IMR-90 (cell line): ENCODE results near the gene MYO1F. TPM values are rescaled to one million over a fixed set of nuclear protein-coding genes. Genes with fewer than 3 reads are reported as not detected.

Source experiments
- ATAC-seq: fragments of 200-7000 bp; cut with Tn5 transposase; 2 replicates; pipeline ENCODE4 v1.9.1; 2020; ENCODE audit warnings: low read depth, mild to moderate bottlenecking, moderate library complexity
- BruUV-seq: library from RNA; stranded (reverse); fragments of 400-500 nt; replicated peaks from 2 replicates; lab custom pipeline; 2021; lab: Mats Ljungman, UMichigan
- CTCF ChIA-PET: fragments of 300-600 bp; formaldehyde crosslinking; extraction: SDS; loops from one replicate; lab custom pipeline; 2021; ENCODE audit warnings: antibody characterized with exemption; lab: Yijun Ruan, JAX
- POLR2A ChIA-PET: fragments of 300-600 bp; sonication (Branson Sonifier 250); formaldehyde crosslinking; loops from one replicate; lab custom pipeline; 2022; ENCODE audit warnings: antibody characterized with exemption; ENCODE audit not compliant: unreplicated experiment; lab: Charles Lee
- DNase-seq: peaks from one replicate; pipeline ENCODE4 v3.0.0; 2013
- H2AFZ ChIP-seq: replicated peaks from 2 replicates; pipeline ENCODE3; 2013; ENCODE audit warnings: low read length, mild to moderate bottlenecking; ENCODE audit not compliant: poor library complexity
- H2AK5ac ChIP-seq: 2 replicates; pipeline ENCODE4 v1.6.1; 2013; ENCODE audit warnings: low read depth, low read length, inconsistent platforms
- H2AK9ac ChIP-seq: replicated peaks from 2 replicates; pipeline ENCODE3; 2013; ENCODE audit warnings: mild to moderate bottlenecking, low read depth, low read length, moderate library complexity; ENCODE audit not compliant: poor library complexity
- H2BK120ac ChIP-seq: 2 replicates; pipeline ENCODE4 v1.6.1; 2013; ENCODE audit warnings: low read depth, low read length, inconsistent platforms
- H2BK15ac ChIP-seq: 3 replicates; pipeline ENCODE4 v1.6.1; 2013; ENCODE audit warnings: low read depth, low read length, inconsistent platforms
- H2BK20ac ChIP-seq: 2 replicates; pipeline ENCODE4 v1.6.1; 2013; ENCODE audit warnings: low read depth, mild to moderate bottlenecking, inconsistent platforms, low read length, moderate library complexity
- H2BK5ac ChIP-seq: 2 replicates; pipeline ENCODE4 v1.6.1; 2013; ENCODE audit warnings: mild to moderate bottlenecking, low read depth, low read length, inconsistent platforms; ENCODE audit not compliant: poor library complexity, severe bottlenecking
- H3K14ac ChIP-seq: replicated peaks from 2 replicates; pipeline ENCODE4 v1.6.1; 2013; ENCODE audit warnings: low read depth, low read length, inconsistent platforms
- H3K18ac ChIP-seq: 2 replicates; pipeline ENCODE4 v1.6.1; 2013; ENCODE audit warnings: low read depth, low read length, control low read depth
- H3K23ac ChIP-seq: 2 replicates; pipeline ENCODE4 v1.6.1; 2013; ENCODE audit warnings: low read depth, low read length, inconsistent platforms
- H3K27ac ChIP-seq: 2 replicates; pipeline ENCODE4 v1.5.1; 2013; ENCODE audit warnings: mild to moderate bottlenecking, control low read depth, low read length; ENCODE audit not compliant: insufficient read depth
- H3K27me3 ChIP-seq: 2 replicates; pipeline ENCODE4 v1.6.1; 2013; ENCODE audit warnings: low read length; ENCODE audit not compliant: control insufficient read depth, insufficient read depth
- H3K36me3 ChIP-seq: 2 replicates; pipeline ENCODE4 v1.6.1; 2013; ENCODE audit warnings: low read length, mixed read lengths; ENCODE audit not compliant: control insufficient read depth, insufficient read depth
- H3K4ac ChIP-seq: 2 replicates; pipeline ENCODE4 v1.6.1; 2013; ENCODE audit warnings: low read depth, low read length, inconsistent platforms
- H3K4me1 ChIP-seq: 2 replicates; pipeline ENCODE4 v1.6.1; 2013; ENCODE audit warnings: low read length, mixed read lengths; ENCODE audit not compliant: control insufficient read depth, insufficient read depth
- H3K4me2 ChIP-seq: 2 replicates; pipeline ENCODE4 v1.6.1; 2013; ENCODE audit warnings: low read depth, mild to moderate bottlenecking, control low read depth, low read length, moderate library complexity
- H3K4me3 ChIP-seq: 2 replicates; pipeline ENCODE4 v1.5.1; 2013; ENCODE audit warnings: low read depth, mild to moderate bottlenecking, control low read depth, low read length, moderate library complexity; ENCODE audit not compliant: insufficient read depth
- H3K56ac ChIP-seq: 2 replicates; pipeline ENCODE4 v1.6.1; 2013; ENCODE audit warnings: low read length, inconsistent platforms; ENCODE audit not compliant: insufficient read depth; ENCODE audit errors: extremely low read depth
- H3K79me1 ChIP-seq, 2 experiments: 2 replicates each; pipeline ENCODE4 v1.6.1; 2013; ENCODE audit warnings: low read length in 2 of 2, inconsistent platforms in 1 of 2, low read depth in 1 of 2
- H3K9ac ChIP-seq: 2 replicates; pipeline ENCODE4 v1.6.1; 2013; ENCODE audit warnings: low read depth, low read length, control low read depth
- H3K9me1 ChIP-seq: 2 replicates; pipeline ENCODE4 v1.6.1; 2013; ENCODE audit warnings: low read length, inconsistent platforms; ENCODE audit not compliant: insufficient read depth
- H3K9me3 ChIP-seq: 2 replicates; pipeline ENCODE4 v1.6.1; 2013; ENCODE audit warnings: low read length; ENCODE audit not compliant: control insufficient read depth, insufficient read depth
- H4K20me1 ChIP-seq: 2 replicates; pipeline ENCODE4 v1.6.1; 2013; ENCODE audit warnings: low read length, inconsistent platforms; ENCODE audit not compliant: insufficient read depth
- H4K5ac ChIP-seq: 2 replicates; pipeline ENCODE4 v1.6.1; 2013; ENCODE audit warnings: mild to moderate bottlenecking, low read depth, low read length, control low read depth
- H4K8ac ChIP-seq, 2 experiments: 2 replicates each; pipeline ENCODE4 v1.6.1; 2013; ENCODE audit warnings: low read depth in 2 of 2, low read length in 2 of 2, control low read depth in 1 of 2, inconsistent platforms in 1 of 2
- H4K91ac ChIP-seq: 2 replicates; pipeline ENCODE4 v1.6.1; 2013; ENCODE audit warnings: low read depth, low read length, inconsistent platforms; ENCODE audit not compliant: insufficient read depth
- BHLHE40 ChIP-seq: fragments of 150-350 bp; IDR thresholded peaks from 2 replicates; pipeline ENCODE4 v1.6.1; 2016; ENCODE audit warnings: mild to moderate bottlenecking, low read depth, low read length
- CTCF ChIP-seq: conservative IDR thresholded peaks from 2 replicates; pipeline ENCODE4 v1.5.1; 2012; ENCODE audit warnings: mild to moderate bottlenecking, low read depth, low read length, improper control_type of control experiment
- MAZ ChIP-seq: IDR thresholded peaks from 2 replicates; pipeline ENCODE4 v1.6.1; 2012; ENCODE audit warnings: low read depth, mild to moderate bottlenecking, low read length, improper control_type of control experiment, moderate library complexity, borderline replicate concordance
- MXI1 ChIP-seq: IDR thresholded peaks from 2 replicates; pipeline ENCODE4 v1.6.1; 2012; ENCODE audit warnings: low read depth, mild to moderate bottlenecking, low read length, moderate library complexity, borderline replicate concordance
- NFE2L2 ChIP-seq: fragments of 150-350 bp; IDR thresholded peaks from 2 replicates; pipeline ENCODE4 v1.6.1; 2016; ENCODE audit warnings: low read depth, mild to moderate bottlenecking, low read length
- POLR2A ChIP-seq: IDR thresholded peaks from 2 replicates; pipeline ENCODE4 v1.6.1; 2012; ENCODE audit warnings: mild to moderate bottlenecking, low read depth, low read length
- RAD21 ChIP-seq: IDR thresholded peaks from 2 replicates; pipeline ENCODE4 v1.6.1; 2012; ENCODE audit warnings: low read length, improper control_type of control experiment
- RCOR1 ChIP-seq: IDR thresholded peaks from 2 replicates; pipeline ENCODE4 v1.6.1; 2012; ENCODE audit warnings: mild to moderate bottlenecking, low read length, improper control_type of control experiment; ENCODE audit not compliant: insufficient replicate concordance
- RFX5 ChIP-seq: IDR thresholded peaks from 2 replicates; pipeline ENCODE4 v1.8.0; 2012; ENCODE audit warnings: low read depth, mild to moderate bottlenecking, low read length, moderate library complexity
- SMC3 ChIP-seq: fragments of 150-350 bp; IDR thresholded peaks from 2 replicates; pipeline ENCODE4 v1.6.1; 2016; ENCODE audit warnings: low read depth, mild to moderate bottlenecking, antibody characterized with exemption, low read length, moderate library complexity
- WGBS, 2 experiments: methylation state at CpG; one replicate each; pipeline versions ENCODE4 v1.1.5 to v1.1.7; 2013; ENCODE audit warnings: missing lambda C conversion rate in 2 of 2; ENCODE audit not compliant: insufficient read length in 1 of 2; ENCODE audit errors: extremely low coverage in 2 of 2; 5-methylcytosine and 5-hydroxymethylcytosine counted together
- dilution Hi-C: fragments of 300-500 bp; cut with HindIII; formaldehyde crosslinking; loops from one replicate; pipeline ENCODE4 v1.14.3; 2018; ENCODE audit warnings: low sequenced_read_pairs; ENCODE audit not compliant: unreplicated experiment
- in situ Hi-C: fragments of 300-500 bp; cut with MboI; formaldehyde crosslinking; loops from 3 replicates; pipeline ENCODE4 v1.14.3; 2019; ENCODE audit warnings: low sequenced_read_pairs, inconsistent platforms, mixed read lengths
- intact Hi-C: fragments of 100-400 bp; cut with micrococcal nuclease; formaldehyde crosslinking; loops from 2 replicates; pipeline ENCODE4 v1.10.0; 2022
- polyA plus RNA-seq, 3 experiments: library from polyadenylated mRNA; depleted of rRNA; stranded (reverse); fragments of >200 nt; gene quantifications; 2 replicates each; pipeline ENCODE4 v1.2.3, GENCODE V29; 2012; ENCODE audit warnings: low replicate concordance in 1 of 3
- total RNA-seq: library from RNA; depleted of rRNA; stranded (reverse); fragments of >200 nt; gene quantifications from 2 replicates; pipeline ENCODE4 v1.2.3, GENCODE V29; 2012
- TF ChIP-seq, protein P1 (sequence below): fragments of 150-350 bp; IDR thresholded peaks from 2 replicates; pipeline ENCODE4 v1.6.1; 2016; ENCODE audit warnings: low read depth, mild to moderate bottlenecking, low read length, moderate library complexity, borderline replicate concordance

MYO1F gene
- total and polyA plus RNA-seq, 2 of the 4 experiments (the other 2 are of a cell fraction): 0.14 to 0.18 TPM

DNA sequence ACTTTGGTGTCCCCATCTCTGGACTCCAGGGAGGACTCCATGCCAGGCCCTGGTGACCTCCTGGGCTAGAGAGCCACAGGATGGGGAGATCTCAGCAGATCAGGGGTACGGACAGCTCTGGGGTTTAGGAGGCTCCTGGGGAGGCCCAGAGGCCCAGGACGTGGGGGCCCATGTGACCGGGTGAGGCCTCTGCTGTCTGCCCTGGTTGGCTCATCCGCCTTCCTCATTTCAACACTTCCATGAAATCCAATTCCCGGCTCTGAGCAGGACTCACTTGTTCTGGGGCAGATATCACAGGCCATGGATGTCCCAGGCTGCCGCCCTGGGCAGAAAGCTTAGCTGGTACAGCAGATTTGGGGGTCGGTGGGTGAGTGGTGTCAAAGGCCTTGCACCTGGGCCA is 73.7 kb downstream of the MYO1F start:
- peaks cover 3% of the 10 kb centered on the region; the same call in 1 of the 2 replicates for H3K9me1 ChIP-seq
- no peak overlapping the region for H3K4me3 ChIP-seq
- intact Hi-C loops: no loop called here
- H2AK5ac ChIP-seq: no peak overlapping the region
- H2AK9ac ChIP-seq: no peak overlapping the region
- H2BK20ac ChIP-seq: no peak overlapping the region
- ChIA-PET CTCF (no interaction called here), POLR2A (no interaction called here)
- H3K23ac ChIP-seq: no peak overlapping the region
- no peak overlapping the region for H4K8ac ChIP-seq
- ATAC-seq: no peak
- H2BK120ac ChIP-seq: no peak overlapping the region
- no peak for DNase-seq
- no peak overlapping the region for H3K56ac ChIP-seq
- H3K14ac ChIP-seq: no peak overlapping the region
- no peak overlapping the region for H2AFZ ChIP-seq
- no peaks in the 10 kb centered on the region; the same call in 1 of the 2 replicates for H3K4me1 ChIP-seq
- H3K36me3 ChIP-seq: no peaks in the 10 kb centered on the region
- no peak overlapping the region for H3K27ac ChIP-seq
- H3K4me2 ChIP-seq: no peak overlapping the region
- H4K5ac ChIP-seq: no peak overlapping the region
- WGBS, 2 experiments: no CpG with 5 or more reads among the region's 7 CpGs
- in situ Hi-C loops: no loop called here
- H2BK15ac ChIP-seq: no peak overlapping the region
- dilution Hi-C loops: no loop called here
- H3K4ac ChIP-seq: no peak overlapping the region
- H3K27me3 ChIP-seq: no peaks in the 10 kb centered on the region
- TF ChIP-seq RFX5: no peak
- no peak for TF ChIP-seq RAD21
- TF ChIP-seq POLR2A: no peak
- no peak for TF ChIP-seq SMC3
- no peak for TF ChIP-seq BHLHE40
- no peak for TF ChIP-seq NFE2L2
- no peak for TF ChIP-seq RCOR1
- TF ChIP-seq CTCF: no peak
- no peak for TF ChIP-seq MAZ
- TF ChIP-seq, protein P1, sequence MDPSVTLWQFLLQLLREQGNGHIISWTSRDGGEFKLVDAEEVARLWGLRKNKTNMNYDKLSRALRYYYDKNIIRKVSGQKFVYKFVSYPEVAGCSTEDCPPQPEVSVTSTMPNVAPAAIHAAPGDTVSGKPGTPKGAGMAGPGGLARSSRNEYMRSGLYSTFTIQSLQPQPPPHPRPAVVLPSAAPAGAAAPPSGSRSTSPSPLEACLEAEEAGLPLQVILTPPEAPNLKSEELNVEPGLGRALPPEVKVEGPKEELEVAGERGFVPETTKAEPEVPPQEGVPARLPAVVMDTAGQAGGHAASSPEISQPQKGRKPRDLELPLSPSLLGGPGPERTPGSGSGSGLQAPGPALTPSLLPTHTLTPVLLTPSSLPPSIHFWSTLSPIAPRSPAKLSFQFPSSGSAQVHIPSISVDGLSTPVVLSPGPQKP: no peak
- TF ChIP-seq MXI1: no peak
- H3K9ac ChIP-seq: no peak overlapping the region
- no peaks in the 10 kb centered on the region; the same call in 1 of the 2 replicates for H4K20me1 ChIP-seq
- H4K91ac ChIP-seq: no peak overlapping the region
- no peak overlapping the region for H3K18ac ChIP-seq
- H3K9me3 ChIP-seq: no peaks in the 10 kb centered on the region
- no peaks in the 10 kb centered on the region; a peak in 1 of 4 replicates for H3K79me1 ChIP-seq
- BruUV-seq: no TSS peak
- H2BK5ac ChIP-seq: no peak overlapping the region
